Hematopoietic multipotent progenitor cell (in vitro differentiated cells): ENCODE results near the gene EEA1. TPM values are rescaled to one million over a fixed set of nuclear protein-coding genes. Genes with fewer than 3 reads are reported as not detected.

Source experiments
- DNase-seq, 3 donors: peaks; one replicate each; pipeline ENCODE4 v3.0.0-alpha.2; 2011 to 2015; ENCODE audit warnings: low read depth in 2 of 3, low spot score in 2 of 3
- total RNA-seq: library from RNA; depleted of rRNA; stranded (reverse); fragments of >200 nt; gene quantifications from one replicate; pipeline ENCODE4 v1.2.3, GENCODE V29; 2012

EEA1 gene
- total RNA-seq, 1 donor, result 1.9 TPM

GRCh38 chr12:92898755-92899154, 30.3 kb downstream of the EEA1 start:
- DNase-seq, result no peak

DNA sequence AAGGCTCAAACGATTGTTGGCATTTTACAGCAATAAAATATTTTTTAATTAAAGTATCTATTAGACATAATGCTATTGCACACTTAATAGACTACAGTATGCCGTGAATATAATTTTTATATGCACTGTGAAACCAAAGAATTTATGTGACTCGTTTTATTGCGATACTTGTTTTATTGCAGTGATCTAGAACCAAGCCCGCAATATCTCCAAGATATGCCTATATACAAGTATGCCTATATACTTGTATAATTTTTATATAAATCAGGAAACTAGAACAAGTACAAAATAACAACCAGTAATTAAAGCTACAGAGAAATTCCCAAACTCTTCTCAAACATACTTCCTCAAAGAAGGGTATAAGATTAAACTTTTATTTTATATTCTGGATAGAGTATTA, 31.3 kb downstream of the EEA1 start:
- no peak for DNase-seq

DNA sequence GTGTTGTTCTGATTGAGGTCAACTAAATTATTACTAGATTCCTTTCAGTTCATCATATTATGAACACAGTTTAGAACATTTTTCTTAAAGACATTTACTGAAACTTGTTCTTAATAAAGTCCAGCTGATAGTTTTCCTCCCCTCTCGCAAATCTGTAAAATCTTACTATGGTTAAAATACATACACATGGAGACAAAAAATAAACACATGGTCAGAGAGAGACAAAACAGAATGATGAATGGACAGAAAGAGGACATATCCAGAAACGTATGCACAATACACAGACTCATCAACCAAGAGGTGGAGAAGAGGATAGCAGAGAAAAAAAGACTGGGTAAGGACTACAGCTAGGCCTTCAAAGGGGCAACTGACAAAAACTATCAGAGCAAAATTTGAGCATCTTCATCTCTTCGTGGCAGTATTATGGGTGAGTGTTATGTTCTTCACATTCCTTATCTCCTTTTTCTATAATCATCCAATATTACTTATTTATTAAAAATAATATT, 38.4 kb downstream of the EEA1 start:
- DNase-seq, result no peak

- no peak for DNase-seq
Observed at GRCh38 chr12:92886131-92886530, 43.0 kb downstream of the EEA1 start.

- no peak for DNase-seq
Observed at GRCh38 chr12:92879698-92880322, 49.3 kb downstream of the EEA1 start.

DNA sequence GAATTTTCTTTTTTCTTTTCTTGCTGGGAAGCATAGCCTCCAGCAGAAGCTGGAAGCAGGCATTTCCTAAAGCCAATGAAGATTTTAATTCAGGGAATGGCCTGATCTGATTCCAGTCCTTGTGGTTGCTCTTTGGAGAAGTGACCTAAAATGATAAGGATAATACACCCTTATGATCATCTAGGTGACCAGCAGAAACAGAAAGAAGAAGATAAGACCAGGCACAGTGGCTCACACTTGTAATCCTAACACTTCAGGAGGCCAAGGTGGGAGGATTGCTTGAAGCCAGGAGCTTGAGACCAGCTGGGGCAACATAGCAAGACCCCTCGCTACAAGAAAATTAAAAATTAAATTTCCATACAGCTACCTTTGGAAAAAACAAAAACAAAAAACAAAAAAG, 51.2 kb downstream of the EEA1 start:
- no peak for DNase-seq

- peak in 1 of 3 donors; percentile 8 for DNase-seq
Observed at GRCh38 chr12:92876496-92876895, 52.6 kb downstream of the EEA1 start.

DNA sequence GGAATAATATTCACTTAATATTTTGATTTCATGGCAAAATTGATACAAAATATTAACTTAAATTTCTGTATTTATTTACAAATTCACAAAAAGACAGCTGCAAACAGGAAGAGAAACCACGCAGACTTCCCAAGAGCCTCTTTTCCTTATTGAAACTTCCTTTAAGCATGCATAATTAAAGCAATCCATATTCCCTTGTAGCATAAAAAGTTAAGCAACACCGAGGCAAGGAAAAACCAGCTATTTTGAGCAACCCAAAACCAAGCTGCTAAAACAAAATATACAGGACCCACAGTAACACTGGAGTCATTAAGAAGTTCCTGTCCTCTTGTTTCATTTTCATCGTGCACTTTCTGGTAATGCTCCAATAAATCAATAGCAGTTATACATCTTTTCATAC, 58.0 kb downstream of the EEA1 start:
- no peak for DNase-seq

DNA sequence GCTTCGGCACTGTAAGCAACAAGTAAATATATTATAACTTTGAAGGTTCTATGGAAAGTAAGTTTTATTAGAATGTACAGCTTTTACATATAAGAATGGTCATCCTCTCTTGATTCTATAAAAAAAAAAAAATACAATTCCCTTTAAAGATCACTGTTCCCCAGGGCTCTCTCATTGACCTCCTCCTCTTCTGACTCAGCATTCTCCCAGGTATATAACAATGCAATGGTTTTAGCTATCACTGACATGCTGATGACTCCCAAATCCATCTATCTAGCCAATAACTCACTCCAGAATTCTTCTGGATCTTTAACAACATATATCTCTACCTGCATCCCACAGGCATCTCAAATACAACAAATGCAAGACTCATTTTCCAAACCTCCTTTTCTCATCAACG, 62.7 kb downstream of the EEA1 start:
- no peak for DNase-seq

- DNase-seq, result peak in 1 of 3 donors; percentile 37
Observed at GRCh38 chr12:92863251-92863650, 65.8 kb downstream of the EEA1 start.

GRCh38 chr12:92861381-92861780, 67.7 kb downstream of the EEA1 start:
- DNase-seq, result no peak

DNA sequence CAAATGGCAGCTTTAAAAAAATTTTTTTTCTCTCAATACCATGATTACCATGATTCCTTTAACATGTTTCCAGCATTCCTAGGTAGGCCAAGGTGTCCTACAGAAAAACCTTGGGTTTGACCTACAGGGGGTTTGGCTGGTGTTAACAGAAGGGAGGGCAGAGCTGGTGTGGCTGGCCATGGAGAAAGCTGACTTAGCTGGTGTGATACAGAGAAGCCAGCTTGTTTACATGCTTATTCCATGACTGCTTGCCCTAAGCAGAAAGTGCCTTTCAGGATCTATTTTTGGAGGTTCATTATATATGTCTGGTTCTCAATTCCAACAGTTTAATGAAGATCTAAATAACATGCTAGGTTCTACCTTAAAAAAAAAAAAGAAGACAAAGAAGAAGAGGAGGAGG, 68.6 kb downstream of the EEA1 start:
- DNase-seq, result no peak

GRCh38 chr12:92859650-92860386, 69.3 kb downstream of the EEA1 start:
- no peak for DNase-seq

- DNase-seq, result no peak
Observed at GRCh38 chr12:92857818-92858217, 71.3 kb downstream of the EEA1 start.

DNA sequence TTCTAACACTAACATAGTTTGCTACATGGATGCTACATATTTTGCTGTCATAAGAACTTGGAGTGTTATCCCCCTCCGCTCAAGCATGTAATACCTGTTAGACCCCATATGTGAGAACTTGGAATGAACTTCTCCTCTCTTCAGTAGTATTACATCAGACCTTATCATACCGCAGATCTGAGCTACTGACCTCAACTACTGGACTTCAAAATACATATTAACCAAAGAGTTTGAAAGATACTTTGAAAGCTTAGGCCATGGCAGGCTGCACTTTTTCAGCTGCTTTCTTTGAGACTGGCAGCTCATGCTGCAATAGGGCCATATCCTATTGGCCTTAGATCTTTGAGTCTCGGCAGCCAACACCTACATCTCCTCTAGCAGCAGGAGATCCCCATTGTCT, 74.8 kb downstream of the EEA1 start:
- DNase-seq, result no peak

DNA sequence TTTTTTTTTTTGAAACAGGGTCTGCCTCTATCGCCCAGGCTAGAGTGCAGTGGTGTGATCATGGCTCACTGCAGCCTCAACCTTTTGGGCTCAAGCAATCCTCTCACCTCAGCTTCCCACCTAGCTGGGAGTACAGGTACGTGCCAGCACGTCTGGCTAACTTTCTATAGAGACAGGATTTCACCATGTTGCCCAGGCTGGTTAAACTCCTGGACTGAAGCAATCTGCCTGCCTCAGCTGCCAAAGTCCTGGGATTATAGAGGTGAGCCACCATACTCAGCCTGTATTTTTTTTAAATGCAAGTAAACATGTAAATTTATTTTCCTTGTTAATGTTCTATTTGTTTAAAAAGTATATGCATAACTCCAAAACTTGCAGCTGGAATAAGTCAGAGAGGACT, 80.4 kb downstream of the EEA1 start:
- no peak for DNase-seq

DNA sequence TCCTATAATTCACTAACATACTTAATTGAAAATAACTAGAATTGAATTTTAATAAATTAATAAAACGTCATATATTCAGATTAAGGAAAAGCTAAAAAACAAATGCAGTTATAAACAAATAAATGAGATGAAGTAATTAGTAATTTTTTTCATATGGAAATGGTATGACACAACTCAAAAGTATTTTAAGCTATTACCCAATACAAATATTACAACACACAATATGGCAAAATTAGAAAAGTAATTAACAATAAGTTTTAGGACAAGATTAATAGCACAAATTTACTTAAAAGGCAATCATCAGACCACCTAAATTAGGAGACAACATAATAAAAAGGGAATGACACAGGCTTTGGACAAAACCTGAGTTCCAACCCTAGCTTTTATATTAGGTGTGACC, 81.7 kb downstream of the EEA1 start:
- DNase-seq, result no peak

GRCh38 chr12:92845329-92845728, 83.8 kb downstream of the EEA1 start:
- DNase-seq, result no peak

DNA sequence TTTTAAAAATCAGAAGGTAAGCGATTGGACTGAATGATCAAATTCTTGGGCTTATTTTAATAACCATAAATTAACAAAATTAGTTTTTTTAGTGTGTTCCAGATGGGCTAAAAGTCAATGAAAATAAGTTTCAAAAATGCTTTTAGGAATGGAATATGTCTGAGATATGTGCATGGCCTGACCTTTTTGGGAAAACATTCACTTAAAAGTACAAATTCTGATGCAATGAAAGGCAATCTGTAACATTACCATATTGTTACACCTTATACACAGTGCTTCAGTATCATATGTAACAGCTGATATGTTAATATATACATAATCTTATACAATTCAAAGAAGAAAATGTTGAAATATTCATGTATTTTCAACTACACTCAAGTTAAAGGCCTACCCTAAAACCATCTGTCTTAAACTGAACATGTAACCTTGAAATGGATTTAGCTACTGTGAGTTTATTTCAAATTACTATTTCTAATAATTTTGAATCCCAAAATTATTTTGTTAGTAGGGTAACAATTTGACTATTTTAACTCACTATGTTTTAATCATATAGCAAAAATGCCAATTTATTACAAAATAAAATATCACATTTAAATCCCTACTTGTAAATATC, 84.8 kb downstream of the EEA1 start:
- DNase-seq, result no peak

- DNase-seq, result no peak
Observed at GRCh38 chr12:92829686-92830282, 99.3 kb downstream of the EEA1 start.

DNA sequence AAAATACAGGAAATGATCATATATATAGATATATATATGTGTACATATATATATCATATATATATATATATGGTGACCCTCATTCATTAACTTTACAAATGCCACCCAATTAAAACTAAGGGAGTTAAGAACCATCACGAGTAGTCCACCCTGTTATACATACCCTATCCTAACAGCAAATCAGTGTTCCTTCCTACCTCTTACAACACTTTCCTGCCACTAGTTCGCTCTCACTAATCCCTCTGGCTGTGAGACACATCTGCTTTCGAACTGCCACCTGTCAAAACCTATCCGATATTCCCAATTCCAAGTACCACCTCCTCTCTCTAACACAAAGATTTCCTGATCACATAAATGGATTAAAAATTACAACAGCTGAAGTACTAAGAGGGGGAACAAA, 100.5 kb downstream of the EEA1 start:
- no peak for DNase-seq
